ENCODE measurements around the gene NEB. TPM values are rescaled to one million over a fixed set of nuclear protein-coding genes. Genes with fewer than 3 reads are reported as not detected.
"Not testable (repeated sequence)": the region's sequence is repeated elsewhere in the genome, so short reads cannot be mapped to it uniquely, and the experiment has no call there.

The NEB gene
- total RNA-seq, 1 experiment from 2014 or later = not detected

DNA sequence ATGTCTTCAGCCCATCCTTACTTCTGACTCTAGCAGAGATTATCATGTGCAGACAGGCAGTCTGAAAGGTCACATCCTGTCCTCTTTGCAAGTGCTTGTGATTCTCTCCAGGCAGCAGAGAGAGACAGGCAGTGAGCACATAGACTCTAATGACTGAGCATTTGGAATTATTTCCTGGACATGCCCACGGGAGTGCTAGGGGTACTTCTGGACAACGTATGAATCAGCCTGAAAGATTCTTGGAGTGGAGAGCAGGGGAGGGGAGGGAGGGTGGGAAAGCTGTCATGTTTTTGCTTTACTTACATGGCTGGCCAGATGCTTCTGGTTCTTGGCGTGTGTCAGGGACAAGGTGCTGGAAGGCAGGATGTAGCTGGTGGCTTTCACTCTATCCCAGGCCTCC is 174.0 kb downstream of the NEB start:
- DNase-seq (ENCODE audit: low spot score) = peak; percentile 52

DNA sequence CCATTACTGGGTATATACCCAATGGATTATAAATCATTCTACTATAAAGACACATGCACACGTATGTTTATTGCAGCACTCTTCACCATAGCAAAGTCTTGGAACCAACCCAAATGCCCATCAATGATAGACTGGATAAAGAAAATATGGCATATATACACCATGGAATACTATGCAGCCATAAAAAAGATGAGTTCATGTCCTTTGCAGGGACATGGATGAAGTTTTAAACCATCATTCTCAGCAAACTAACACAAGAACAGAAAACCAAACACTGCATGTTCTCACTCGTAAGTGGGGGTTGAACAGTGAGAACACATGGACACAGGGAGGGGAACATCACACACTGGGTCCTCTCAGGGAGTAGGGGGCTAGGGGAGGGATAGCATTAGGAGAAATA is 174.8 kb downstream of the NEB start:
- not testable (repeated sequence) for DNase-seq (ENCODE audit: low spot score)

DNA sequence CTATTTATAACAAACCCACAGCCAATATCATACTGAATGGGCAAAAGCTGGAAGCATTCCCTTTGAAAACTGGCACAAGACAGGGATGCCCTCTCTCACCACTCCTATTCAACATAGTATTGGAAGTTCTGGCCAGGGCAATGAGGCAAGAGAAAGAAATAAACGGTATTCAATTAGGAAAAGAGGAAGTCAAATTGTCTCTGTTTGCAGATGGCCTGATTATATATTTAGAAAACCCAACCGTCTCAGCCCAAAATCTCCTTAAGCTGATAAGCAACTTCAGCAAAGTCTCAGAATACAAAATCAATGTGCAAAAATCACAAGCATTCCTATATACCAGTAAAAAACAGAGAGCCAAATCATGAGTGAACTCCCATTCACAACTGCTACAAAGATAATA is 176.4 kb downstream of the NEB start:
- DNase-seq (ENCODE audit: low spot score) = not testable (repeated sequence)

DNA sequence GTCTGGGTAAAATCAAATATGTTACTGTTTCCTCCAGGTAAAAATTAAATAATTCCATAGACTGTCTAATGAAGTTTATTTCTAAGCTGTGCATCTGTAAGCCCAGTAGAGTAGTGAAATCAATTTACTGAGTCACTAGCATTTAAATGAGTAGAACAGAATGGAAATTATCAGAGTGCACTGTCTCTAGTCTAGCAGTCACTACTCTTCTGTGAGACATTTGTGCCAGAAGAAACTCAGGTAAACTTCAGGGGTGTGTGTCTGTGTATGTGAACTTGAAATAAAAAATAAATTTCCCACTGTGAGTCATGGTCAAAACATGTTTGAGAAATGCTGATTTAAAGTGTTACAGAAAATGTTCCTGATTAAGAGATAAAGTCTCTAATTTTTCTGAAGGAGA is 178.2 kb downstream of the NEB start:
- no peak for DNase-seq (ENCODE audit: low spot score)

DNA sequence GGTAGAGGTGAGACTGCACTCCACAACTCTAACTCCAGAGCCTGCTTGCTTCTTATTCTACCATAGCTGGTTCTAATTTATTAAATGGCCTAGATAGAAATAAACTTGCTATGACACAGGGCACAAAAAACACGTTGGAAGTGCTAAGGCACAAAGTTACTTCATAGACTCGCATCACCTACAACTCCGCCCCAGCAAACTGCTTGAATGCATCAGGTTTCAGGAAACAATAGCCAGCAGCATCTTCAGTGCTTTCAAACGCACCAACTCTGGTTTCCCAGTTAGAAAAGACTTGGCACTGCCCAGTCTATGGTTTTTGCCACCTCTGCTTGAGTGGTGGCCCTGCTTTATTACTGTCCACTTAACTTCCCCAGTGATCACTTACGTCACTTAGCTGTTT is 182.0 kb downstream of the NEB start:
- no peak for DNase-seq (ENCODE audit: low spot score)

DNA sequence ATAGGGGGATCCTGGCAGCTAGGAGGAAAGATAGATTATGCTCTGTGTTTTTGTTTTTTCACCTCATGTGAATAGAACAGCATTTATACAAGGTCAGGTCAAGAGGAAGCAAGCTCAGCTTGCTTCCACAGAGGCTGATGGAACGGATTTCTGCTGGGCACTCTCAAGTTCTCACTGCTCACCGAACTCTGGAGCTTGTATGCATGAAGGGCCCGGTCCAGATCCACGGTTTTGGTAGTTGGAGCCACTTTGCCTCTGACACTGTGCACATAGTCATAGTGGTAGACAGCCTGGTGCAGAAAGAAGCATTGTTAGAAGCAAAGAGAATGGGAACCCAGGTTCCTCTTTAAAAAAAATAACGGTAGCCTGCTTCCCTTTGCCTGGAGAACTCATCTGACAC is 182.7 kb downstream of the NEB start:
- no peak for DNase-seq (ENCODE audit: low spot score)

DNA sequence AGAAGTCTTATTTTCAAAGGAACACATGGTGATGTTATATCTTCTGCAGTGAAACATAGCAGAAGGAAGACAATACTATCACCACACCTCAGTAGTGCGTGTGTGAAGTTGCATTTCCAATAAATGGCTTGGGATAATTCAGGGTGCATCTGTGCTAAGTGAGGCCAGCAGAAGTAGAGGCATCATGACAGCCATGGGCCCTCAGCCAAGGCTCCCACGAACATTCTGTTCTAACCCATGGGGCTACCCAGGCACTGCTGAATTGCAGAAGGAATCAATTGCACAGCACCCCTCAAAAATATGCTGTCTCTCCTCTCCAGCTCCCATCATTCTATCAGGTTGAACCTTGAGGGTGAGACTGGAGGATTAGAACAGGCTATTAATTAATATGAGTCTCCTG is 185.1 kb downstream of the NEB start:
- no peak for DNase-seq (ENCODE audit: low spot score)

DNA sequence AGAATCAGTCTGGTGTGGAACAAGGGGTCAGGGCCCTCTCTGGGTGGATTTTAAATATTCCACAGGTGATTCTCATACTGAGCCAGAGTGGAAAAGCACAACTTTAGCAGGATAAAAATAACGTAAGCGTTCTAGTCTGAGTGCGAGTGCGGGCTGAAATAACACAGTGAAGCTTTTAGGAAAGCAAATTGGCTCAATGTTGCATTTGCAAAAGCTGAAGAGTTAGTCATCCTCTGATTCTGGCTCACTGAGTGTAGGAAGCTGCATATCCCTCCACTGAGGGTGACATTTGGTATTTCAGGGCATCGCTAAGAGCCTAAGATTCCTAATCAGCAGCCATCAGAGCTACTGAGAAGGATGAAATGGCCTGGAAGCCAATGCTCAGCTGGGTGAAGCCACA is 189.8 kb downstream of the NEB start:
- no peak for DNase-seq (ENCODE audit: low spot score)

DNA sequence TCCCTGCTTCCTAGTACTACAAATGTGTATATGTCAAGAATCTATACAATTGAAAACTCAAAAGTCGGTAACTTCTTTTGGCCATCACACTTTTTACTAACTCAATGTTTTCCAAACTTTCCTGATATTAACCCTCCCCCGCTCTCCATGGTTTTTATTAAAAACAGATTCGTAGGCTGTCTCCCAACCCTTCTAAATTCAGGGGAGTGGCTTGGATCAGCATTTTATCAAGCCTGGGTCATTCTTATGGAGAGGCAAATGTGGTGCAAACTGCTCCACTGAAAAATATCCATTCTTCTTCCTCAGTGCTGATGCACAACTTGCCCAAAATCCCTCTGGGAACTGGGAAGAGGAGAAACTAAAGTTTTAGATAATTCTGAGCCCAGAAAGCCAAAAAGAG is 190.4 kb downstream of the NEB start:
- DNase-seq (ENCODE audit: low spot score) = no peak

DNA sequence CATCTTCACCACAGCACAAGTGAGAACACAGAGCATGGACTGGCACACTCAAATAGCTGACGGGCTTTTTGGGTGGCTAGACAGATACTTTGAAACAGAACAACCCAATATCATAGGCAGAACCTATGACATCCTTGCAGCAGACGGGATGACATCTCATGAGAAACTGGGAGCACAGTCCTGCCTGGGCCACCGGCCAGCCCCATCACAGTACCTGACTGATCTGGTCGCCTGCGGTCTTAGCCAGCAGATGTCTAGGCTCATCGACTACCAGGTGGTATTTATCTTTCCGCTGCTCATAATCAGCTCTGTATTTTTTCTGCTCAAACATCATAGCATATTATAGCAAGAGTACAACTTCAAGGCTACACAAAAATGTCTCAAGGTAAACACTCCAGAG is 200.3 kb downstream of the NEB start:
- DNase-seq (ENCODE audit: low spot score) = no peak

DNA sequence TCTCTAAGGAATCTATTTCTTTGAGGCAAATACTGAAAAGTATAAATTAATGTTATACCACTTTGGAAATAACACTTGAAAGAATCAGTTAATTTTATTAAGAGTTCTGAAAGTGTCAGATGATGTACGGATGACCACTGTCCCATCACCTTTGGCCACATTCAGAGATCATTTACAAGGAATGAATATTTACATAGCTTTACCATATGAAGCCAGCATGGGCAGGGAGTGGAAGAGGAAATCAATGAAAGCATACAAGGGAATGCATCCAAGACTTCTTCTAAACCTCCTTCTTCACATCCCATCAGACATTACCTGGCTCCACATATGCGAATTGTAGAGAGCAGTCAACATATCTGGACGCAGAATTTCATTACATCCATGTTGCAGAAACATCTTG is 201.1 kb downstream of the NEB start:
- no peak for DNase-seq (ENCODE audit: low spot score)

DNA sequence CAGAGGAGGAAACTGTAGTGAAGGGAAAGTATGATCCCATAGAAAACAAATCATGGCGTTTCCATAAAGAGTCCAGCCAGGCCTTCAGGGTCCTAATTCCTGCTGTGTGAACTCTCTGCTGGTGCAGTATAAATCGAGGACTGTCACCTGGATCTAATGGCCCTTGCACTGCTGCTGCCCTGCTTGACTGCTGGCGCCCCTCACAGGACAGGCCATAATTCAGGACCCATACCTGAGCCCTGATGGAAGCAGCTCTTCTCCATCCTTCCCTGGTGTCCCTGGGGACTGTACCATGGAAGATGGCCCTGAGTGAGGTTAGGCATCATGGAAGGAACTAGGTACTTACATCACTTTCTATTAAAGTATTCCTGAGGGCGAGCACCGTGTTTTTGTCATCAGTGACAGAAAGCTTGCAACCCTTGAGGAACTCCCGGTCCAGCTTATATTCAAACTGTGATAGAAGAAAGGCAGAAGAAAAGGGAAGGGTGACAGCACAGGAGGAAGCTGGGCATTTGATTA is 207.6 kb downstream of the NEB start:
- DNase-seq (ENCODE audit: low spot score) = no peak

DNA sequence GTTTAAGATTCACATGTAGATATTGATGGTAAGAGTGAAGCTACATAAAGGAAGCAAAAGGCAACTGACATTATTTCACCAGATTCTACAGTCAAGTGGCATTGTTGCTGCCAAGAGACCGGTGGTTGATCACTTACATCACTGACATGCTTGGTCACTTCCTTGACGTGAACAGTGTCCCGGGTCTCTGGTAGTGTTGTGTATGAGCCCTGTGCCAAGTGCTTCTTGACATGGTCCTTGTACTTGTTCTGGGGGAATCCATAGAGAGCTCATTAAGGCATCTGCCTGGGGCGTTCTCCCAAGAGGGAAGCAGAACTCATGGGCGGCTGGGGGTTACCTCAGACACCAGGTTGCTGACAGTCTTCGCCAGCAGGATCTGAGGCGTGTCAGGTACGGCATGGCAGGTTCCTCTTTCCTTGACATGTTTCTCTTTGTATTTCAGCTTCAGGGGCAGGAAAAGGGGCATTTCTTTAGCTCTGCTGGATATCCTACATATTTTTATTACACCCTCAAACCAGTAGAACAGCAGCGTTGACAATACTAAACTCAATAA is 208.4 kb downstream of the NEB start:
- DNase-seq (ENCODE audit: low spot score) = no peak

DNA sequence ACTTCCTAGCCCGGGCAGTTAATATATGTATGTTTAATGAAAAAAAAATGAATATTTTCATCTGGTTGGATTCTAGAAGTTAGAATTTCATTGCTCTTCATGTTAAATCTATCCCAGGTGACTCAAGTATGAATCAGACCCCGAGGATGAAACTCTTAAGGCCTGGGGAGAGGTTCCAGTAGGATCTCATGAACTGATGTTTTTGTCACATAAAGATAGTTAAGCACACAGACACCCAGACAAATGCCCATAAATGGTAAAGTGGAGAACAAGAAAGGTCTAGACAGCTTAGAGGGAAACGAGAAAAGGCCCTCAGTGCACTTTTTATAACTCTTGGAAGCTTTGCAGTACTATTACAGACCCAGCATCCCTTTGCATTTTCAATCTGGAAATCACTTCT is 210.4 kb downstream of the NEB start:
- peak; percentile 8 for DNase-seq (ENCODE audit: low spot score)

DNA sequence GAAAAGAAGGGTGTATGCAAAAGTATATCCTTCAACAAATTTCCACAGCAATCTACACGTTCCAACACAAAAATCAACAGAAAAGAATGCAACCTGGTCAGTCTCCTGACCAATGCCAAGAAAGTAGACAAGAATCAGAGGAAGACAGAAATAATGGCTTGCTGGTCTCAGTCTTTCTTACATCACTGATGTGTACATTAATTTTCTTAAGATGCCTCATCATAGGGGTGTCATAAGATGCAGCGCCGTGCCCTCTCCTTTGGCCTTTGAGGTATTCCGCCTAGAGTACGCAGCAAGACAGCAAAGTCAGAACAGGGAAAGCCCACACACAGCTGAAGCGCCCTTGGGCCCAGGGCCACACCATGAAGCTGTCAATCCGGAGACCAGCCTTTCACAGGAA is 211.7 kb downstream of the NEB start:
- DNase-seq (ENCODE audit: low spot score) = no peak

DNA sequence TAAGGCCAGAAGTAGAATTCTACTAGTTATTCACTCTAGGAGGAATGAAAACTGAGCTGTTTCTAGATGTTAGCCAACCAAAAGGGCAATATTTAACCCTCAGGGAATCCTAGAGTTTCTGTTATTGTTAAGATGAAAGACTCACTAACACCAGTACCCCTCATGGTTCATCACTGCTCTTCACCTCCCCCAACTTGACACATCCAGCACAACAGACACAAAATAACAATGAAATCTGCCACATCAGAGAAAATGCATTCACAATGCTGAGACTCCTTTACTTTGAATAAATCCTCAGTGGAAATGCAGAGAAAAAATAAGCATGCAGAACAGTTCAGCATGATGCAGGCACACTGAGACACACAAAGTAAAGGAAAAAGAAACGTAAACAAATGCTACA is 213.3 kb downstream of the NEB start:
- DNase-seq (ENCODE audit: low spot score) = no peak

DNA sequence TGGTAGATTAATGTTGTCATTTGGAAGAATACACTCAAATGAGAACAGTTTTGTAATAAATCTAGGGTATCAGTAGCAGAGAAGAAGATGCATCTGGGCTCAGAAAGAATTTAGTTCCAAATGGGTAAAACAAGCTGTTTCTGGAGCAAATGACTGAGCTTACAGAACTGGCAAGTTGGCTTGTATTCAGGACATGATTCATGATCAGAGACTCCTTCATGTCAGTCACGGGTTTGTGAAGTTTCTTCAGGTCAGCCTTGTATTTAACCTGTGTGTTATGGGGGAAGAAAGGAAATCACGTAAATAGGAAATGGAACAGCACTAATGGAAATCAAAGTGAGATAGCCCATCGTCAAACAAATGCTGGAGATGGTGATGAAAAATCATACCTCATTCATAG is 215.5 kb downstream of the NEB start:
- DNase-seq (ENCODE audit: low spot score) = no peak

DNA sequence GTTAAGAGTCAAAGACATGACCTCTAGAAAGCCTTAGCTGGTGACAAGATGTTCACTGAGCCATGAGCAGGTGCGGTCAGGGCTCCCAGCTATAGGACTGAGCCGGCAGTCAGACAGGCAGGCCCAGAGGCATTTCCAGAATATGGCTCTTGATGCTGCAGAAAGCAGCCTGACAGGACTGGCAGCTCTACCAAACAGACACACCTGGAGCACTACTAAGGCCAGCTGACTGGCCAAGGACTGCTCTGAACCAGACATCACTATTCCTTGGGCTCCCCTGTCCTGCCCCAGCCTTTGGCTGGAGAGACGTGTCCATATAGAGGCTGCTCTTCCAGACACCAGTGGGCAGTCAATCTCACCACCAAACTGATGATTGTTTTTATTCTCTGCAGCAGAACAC is 225.8 kb downstream of the NEB start:
- no peak for DNase-seq (ENCODE audit: low spot score)

DNA sequence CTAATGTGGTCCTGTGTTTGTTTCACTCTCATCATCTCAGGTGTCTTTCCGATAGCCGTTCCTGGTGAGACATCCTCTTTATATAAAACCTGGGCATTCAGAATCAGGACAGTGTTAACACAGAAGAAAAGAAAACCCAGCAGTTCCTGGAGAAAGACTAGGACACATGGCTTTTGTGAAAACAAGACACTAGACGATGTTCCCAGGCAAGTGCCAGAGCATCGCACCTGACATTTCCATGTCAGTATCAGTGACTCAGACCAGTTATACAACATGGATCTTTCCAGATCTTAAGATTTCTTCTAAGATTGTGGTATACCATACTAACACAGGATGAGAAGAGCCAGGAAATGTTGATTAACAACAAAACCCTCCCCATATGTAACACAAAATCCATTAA is 228.1 kb downstream of the NEB start:
- no peak for DNase-seq (ENCODE audit: low spot score)

DNA sequence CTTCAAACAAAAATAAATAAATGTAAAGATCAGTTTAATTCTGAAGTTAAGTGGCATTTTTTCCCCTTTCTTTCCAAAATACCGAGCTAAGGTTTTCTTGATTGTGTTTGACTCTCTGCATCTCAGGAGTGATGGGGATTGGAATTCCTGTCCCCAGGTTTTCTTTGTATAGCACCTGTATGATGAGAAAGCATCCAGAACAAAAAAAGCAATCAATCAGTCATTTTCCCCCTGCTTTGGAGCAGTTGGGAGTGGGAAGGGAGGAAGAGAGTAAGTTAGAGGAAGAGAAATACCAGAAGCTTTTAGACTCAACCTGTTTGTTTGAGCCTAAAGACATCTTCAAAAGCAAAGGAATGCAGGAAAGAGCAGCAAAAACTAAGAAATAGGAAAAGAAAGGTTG is 236.1 kb downstream of the NEB start:
- DNase-seq (ENCODE audit: low spot score) = no peak

DNA sequence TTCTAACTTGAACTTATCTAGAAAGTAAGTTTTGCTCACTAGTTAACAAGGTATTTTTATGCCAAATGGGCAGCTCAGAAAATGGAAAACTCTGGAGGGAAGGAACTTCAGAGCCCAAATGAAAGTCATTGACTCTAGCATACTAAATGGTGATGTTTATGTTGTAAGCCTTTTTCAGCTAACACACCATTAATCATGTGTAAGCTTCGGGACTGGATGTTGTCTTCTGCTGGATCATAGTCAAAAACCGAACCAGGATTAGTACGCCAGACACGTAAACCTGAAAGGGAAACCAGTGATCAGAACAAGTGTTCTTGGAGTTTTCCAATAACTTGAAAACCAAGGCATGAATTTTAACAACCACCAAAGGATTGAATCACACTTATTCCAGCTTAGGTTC is 242.8 kb downstream of the NEB start:
- DNase-seq (ENCODE audit: low spot score) = no peak

DNA sequence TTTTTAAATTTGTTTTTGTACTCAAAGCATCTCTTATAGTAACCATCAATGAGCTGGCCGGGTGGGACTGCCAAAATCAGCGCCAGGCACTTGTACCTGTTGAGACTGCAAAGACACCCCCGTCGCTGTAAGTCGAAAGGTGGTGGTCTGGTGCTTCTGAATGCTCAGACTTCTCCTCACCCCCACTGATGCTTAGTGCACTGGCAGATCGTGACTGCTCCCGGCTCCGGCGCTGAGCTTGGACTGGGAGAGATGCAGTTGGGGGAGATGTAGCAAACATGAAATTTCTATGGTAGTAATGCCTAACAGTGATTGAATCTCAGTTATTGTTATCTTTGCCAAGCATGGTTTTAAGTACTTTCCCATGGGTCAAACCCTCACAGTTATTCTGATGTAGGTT is 244.0 kb downstream of the NEB start:
- no peak for DNase-seq (ENCODE audit: low spot score)

DNA sequence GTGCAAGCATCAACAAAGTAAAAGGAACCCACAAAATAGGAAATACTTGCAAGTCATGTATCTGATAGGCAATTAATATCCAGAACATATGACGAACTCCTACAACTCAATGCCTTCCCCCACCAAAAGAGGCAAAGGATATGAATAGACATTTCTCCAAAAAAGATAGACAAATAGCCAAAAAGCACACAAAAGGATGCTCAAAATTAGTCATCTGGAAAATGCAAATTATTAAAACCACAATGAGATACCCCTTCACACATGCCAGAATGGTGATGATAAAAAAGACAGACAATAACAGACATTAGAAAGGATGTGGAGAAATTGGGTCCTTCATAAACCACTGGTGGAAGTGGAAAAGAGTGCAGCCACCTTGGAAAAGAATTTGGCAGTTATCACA is 248.2 kb downstream of the NEB start:
- DNase-seq (ENCODE audit: low spot score) = no peak

DNA sequence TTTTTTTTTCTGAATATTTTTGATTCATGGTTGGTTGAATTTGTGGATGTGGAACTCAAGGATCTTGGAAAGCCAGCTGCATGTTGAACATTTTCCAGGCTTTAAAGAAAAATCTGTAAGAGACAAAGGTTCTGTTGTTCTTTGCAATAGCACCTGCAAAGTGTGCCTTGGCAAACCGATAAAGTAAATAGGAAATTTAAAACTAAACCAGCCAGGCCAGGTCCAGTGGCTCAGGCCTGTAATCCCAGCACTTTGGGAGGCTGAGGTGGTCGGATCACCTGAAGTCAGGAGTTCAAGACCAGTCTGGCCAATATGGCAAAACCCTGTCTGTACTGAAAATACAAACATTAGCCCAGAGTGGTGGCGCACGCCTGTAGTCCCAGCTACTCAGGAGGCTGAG is 250.2 kb downstream of the NEB start:
- DNase-seq (ENCODE audit: low spot score) = no peak

DNA sequence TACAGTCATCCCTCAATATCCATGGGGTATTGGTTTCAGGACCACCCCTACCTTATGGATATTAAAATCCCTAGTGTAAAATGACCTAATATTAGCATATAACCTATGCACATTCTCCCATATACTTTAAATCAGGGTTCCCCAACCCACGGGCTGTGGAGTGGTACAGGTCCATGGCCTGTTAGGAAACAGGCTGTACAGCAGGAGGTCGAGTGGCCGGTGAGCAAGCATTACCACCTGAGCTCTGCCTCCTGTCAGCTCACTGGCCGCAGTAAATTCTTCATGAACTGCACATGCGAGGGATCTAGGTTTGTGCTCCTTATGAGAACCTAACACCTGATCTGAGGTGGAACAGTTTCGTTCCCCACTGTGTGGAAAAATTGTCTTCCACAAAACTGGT is 250.7 kb downstream of the NEB start:
- no peak for DNase-seq (ENCODE audit: low spot score)

Data from A172 (cell line).